GM04504 (cell line): ENCODE data around the gene SAMD11.

Experiments used
- DNase-seq: peaks from one replicate; pipeline ENCODE4 v3.0.0-alpha.2; 2012; ENCODE audit warnings: low read depth

The SAMD11 gene

DNA sequence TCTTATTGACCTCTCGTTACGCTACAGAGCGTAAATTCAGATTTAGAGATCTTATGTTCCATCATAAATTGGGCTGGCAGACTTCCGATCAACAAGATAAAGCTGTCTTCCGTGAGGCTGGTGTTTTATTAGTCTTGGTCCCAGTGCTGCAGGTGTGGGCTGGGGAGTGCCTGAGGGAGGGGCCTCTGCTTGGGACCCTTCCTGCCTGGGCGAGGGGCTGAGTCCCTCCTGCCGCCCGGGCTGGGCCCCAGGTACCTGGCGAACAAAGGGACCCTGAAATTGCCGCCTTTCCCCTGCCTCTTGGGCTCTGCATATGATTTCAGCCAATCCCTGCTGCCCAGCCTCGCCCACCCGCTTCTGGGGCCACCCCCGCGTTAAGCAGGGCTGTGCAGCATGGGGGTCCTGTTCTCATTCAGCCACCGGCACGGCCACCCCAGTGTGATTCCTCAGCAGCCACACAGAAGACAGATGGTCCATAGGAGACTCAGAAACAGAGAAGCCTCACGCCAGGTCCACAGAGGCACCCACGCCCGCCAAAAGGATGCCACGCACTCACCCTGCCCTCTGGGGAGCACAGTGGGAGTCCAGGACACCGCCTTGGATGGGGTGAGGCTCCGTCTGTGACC lies 6.1 kb upstream of the SAMD11 start:
- DNase-seq: no peak

DNA sequence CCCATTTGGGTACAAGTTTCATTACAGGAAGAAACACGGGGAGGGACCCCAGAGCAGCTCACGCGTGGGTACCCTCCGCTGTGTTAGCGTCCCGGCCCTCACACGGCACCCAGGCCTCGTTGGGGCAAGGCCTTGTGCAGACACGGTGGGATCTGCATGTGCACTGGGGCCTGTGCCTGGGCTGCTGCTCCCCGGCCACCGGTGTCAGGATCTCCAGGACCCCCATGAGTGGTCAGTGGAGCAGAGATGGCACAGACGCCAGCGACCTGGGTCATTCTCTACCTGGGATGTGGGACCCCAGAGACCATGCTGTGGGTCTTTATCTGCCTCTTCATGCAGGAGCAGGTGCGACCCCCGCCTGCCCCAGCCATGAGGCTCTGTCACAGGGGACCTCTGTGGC lies 5.4 kb upstream of the SAMD11 start:
- DNase-seq: no peak

DNA sequence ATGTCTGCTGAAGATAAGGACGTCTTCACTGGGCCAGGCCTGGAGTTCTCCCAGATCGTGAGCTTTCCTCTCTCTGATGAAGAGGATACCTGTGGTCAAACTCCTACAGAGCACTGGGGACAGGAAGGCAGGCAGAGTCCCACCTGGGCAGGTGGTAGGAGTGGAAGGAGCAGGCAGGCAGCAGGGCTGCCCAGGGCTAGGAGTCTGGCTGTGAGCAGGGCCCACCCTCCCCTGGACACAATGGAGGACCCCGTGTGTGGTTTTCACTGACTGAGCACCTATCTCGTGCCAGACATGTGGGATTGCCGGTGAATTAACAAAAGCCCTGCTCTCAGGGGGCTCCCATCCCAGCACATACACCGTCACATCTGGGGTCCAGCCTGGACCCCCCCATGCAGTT lies 4.9 kb upstream of the SAMD11 start:
- no peak for DNase-seq

DNA sequence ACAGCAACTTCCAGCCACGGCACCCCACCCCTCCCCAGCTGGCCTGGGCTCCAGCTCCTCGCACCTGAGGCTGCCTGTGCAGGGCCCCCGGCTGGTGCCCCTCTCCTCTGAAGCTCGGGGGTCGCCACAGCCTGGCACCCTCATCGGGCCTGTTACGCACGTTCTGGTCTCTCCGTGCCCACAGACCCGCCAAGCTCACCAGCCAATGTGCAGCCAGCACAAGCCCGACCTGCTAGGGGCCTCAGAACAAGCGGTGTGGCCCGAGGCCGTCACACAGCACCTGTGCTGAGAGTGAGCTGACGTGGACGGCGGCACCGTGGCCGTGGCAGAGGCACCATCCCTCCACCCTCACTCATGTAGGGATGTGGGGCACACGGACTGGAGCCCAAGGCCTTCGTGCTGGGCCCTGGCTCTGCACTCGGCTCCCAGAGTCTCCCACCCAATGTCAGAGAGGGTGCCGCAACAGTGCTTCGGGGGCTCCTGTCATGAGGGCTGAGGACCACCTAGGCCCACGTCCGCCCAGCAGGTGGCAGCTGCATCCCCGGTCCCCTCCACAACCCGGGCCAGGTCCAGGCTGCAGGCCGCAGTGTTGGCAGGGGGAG lies 4.4 kb upstream of the SAMD11 start:
- DNase-seq: no peak

DNA sequence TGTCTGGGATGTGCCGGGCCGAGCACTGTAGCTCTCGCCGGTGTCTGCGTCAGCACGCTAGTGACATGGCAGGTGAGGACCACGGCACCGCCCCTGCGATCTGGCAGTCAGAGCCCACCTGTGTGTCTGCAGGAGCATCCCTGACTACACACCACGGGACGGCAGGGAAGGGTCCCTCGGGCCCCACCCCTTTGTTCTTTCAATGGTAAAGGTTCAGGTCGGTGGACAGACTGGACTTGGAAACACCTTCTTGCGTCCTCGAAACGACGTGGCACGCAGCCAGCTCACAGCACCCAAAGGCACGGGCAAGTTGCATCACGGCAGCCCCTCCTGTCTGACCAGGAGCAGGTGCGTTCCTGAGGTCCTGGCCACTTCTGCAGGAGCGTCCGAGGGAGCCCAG lies 3.7 kb upstream of the SAMD11 start:
- DNase-seq: no peak

DNA sequence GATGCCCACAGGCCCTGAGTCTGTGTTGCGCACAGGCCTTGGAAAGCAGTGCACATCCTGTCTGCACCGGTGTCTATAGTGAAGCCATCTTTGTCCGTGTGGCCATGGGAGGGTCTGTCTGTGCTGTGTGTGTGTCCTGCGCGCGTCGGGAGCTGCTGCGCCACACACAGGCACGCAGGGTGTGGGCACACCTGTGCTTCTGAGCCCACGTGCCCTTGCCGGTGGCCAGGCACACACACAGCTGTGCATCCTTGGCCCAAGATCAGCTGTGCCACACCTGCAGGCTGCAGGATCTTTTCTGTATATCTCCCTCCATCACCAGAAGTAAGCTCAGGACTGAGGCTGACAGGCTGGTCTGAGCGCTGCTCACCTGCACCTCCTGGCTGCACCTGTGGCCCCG lies 3.2 kb upstream of the SAMD11 start:
- no peak for DNase-seq

DNA sequence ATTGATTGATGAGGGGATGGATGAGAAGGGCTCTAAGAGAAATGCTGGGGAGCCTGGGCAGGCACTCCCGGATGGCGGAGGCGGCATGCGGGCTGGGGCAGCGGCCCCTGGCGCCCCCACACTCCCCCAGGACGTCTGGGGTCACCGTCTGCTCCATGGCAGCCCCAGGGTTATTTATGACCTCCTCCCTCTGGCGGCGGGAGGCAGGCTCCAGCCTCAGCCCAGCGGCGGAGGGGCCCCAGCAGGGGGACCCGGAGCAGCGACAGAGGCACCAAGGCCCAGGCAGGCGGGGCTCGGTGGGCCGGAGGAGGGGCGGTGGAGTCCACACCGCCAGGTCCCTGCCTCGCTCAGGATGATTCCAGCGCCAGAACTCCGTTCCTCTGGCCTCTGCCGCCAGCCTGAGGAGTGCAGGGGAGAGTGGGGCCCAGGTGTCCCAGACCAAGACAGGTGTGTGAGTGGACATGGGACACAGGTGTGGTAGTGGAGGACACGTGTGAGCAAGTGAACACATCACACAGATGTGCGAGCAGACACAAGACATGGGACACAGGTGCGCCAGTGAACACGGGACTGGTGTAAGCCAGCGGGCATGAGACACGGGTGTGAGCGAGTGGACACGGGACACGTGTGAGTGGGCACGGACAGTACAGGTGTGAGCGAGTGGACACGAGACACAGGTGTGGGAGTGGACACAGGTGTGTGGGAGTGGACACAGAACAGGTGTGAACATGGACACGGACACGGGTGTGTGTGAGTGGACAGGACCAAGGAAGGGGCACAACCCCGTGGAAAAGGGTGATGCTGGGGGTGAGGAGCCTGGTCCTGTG lies 2.5 kb upstream of the SAMD11 start:
- DNase-seq: no peak

DNA sequence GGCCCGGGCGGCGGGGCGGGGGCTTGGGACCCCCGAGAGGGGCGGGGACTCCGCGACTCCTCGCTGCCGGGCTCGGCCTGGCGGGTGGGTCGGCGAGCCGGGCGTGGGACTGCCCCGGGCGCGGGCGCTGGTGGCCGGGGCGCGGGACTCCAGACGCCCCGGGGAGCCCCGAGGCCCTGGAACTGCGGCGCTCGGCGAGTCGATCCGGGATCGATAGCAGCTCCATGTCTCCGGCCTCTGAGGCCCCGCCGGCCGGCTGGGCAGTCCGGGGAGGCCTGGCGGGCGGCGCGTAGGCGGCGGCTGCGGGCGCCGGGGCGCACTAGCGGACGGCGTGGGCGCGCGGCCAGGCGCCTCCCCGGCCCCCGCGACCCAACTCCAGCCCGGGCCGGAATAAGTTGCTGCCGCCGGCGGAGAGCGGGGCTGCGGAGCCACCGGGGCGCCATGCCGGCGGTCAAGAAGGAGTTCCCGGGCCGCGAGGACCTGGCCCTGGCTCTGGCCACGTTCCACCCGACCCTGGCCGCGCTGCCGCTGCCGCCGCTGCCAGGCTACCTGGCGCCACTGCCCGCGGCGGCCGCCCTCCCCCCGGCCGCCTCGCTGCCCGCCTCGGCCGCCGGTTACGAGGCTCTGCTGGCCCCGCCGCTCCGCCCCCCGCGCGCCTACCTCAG lies 400 bp downstream of the SAMD11 start:
- no peak for DNase-seq

DNA sequence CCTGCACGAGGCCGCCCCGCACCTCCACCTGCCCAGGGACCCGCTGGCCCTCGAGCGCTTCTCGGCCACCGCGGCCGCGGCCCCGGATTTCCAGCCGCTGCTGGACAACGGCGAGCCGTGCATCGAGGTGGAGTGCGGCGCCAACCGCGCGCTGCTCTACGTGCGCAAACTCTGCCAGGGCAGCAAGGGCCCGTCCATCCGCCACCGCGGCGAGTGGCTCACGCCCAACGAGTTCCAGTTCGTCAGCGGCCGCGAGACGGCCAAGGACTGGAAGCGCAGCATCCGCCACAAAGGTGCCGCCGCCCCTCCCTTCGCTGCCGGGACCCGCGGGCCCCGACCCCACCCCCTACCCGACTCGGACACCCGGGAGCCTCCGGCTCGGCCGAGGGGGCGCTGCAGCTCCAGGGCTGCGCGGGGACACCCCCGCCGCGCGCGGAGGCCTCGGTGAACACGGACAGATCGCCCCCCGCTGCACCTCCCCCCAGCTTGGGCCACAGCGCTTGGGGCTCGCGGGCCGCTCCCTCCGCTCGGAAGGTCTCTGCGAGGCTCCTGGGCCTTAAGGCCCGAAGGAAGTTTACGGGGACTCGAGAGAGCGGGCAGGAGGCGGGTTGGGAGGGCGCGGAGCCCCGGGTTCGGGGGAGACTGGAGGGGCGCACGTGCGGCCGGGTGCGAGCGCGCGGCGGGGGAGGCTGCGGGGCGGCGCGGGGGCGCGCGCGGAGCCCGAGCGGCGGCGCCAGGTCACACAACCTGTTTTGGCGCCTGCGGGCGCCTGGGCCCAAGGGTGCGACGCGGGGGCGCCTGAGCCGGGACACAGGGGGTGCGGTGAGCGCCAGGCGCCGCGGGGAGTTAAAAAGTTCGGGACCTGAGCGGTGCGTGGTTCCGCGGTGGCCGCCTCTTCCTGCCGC lies 1.2 kb downstream of the SAMD11 start:
- DNase-seq: no peak

DNA sequence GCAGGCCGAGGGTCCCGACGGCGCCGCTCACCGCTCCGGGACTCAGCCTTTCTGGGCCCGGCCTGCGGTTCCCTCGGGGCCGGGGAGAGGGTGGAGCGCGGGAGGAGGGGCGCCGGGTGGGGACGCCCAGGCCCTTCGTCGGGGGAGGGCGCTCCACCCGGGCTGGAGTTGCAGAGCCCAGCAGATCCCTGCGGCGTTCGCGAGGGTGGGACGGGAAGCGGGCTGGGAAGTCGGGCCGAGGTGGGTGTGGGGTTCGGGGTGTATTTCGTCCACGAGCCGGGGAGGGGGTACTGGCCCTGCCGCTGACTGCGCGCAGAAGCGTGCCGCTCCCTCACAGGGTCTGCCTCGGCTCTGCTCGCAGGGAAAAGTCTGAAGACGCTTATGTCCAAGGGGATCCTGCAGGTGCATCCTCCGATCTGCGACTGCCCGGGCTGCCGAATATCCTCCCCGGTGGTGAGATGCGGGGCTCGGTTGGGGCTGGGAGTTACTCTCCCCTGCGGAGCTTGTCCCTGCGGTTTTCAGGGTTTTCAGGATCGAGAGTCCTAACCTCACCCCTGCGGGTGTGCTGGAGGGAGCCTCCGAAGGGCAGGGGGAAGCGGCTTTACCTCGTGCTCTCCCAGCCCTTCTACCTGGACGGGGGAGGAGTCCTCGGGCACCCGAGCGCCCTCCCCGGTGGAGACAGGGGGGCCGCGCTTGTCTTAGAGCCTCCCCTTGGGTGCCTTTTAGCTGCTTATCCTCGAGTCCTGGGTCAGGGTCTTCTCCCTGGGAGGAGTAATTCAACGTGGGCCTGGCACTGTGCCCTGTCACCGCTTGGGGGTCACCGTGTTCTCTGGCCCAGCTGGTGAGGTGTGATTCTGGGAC lies 2.1 kb downstream of the SAMD11 start:
- no peak for DNase-seq

DNA sequence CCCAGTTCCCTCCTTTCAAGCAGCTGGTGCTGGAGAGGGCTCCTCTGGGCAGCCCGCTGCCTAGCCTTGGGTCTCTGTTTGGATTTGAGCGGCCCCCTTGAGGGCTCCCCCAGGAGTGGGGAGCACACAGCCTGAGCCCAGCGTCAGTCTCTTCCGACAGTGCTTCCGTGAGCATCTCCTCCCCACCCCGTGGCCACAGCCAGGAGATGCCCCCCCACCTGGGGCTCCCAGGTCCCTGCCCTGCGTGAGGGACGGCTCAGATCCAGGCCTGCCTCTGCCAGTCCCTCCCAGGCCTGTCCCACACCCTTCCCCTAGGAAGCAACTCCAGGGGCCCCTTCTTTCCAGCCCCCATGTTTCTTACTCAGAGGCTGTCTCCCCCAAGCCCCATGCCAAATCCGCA lies 3.5 kb downstream of the SAMD11 start:
- no peak for DNase-seq

DNA sequence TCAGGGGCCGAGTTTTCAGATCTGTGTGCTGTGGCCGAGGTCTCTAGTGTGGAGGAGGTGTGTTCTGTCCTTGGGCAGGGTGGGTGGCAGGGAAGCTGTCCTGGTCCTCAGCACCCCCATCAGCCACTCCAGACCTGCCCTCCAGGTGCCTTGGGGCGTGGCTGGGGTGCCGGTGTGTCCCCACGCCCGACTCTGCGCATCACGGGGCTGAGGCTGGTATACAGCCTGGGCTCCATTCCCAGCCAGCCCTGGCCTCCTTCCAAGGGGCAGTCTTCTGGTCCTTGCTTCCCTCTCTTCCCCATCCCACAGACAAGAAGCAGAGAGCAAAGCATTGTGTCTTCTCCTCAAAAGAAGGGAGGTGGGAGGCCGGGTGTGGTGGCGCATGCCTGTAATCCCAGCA lies 4.0 kb downstream of the SAMD11 start:
- DNase-seq: no peak

DNA sequence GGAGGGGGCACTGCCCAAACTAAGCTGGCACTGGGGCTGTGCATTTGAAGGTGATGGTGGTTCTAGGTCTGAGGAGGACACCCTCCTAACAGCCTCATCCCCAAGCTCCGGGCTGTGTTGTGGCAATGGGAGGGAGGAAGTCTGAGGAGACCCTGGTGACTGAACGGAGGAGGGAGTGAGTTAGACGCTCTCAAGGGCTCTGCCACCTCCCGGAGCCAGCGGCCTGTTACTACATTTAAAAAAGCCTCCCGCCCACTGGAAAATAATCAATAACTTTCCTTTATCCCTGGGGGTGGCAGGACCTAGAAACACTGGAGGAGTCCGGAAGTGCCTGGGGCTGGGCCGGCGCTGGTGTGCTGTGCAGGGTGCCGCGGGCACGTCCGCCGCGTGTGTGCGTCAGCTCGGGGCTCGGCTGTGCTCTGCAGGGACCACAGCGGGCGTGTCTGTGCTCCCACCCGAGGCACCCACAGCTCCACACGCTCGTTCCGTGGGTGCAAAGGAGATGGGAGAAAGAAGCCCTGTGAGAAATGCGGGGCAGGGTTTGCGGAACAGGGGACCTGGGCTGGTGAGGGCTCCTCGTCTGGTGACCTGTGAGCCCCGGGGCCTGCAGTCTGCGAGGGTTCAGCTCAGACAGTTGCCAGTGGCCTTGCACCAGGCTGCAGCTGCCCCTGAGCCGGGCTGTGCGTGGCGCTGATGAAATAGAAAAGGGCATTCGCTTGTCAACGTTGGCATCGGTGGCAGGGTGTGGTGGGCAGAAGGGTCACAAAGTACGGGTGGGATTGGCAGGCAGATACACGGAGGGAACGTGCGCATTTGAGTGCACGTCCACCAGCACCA lies 5.3 kb downstream of the SAMD11 start:
- DNase-seq: no peak

DNA sequence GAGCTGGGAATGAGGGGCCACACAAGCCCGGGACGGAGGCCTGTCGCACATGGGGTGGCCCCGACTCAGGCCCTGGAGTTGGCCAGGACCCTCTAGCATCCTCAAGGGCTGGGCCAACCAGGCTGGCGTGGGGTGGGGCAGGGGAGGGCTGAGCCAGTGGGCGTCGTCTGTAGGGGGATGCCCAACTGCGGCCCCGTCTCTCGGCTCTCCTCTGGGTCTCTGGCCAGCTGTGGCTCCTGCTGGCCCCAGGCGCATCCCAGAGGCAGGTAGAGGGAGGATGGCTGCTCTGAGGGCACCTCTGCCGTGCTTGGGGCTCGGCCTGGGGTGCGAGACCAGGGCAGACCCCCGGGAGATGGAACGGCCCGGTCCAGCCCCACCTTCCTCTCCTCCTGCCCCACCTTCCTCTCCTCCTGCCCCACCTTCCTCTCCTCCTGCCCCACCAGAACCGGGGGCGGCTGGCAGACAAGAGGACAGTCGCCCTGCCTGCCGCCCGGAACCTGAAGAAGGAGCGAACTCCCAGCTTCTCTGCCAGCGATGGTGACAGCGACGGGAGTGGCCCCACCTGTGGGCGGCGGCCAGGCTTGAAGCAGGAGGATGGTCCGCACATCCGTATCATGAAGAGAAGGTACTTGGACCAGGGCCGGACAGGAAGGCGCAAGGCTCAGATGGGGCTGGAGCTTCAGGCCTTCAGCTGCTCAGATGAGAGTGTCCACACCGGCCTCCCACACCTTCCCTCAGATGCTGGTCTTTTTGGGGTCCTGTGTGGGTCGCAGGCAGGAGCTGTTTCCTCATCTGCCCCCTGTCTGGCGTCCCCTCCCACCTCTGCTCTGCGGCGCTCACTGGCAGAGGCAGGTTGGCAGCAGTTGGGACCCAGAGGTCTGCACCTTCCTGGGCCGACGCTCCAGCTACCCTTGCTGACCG lies 6.2 kb downstream of the SAMD11 start:
- no peak for DNase-seq

DNA sequence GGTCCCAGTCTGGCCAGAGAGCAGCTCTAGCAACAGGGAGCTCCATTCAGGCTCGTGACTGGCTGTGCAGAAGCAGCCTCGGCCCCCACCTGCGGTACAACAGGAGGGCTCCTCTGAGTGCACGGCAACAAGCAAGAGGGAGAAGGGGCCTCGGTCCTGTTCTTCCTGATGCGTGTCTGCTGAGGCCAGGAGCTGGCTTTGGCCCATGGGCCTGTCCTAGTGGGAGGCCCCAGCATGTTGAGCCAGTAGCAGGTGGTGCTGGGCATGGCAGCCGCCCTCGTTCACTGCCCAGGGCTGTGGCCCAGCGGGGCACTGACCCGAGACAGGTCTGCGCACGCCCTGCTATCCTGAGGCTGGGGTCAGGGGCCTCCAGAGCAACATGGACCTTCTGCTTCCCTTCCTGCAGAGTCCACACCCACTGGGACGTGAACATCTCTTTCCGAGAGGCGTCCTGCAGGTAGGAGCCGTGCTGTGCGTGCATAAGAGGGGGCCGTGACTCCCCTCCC lies 7.0 kb downstream of the SAMD11 start:
- DNase-seq: no peak

DNA sequence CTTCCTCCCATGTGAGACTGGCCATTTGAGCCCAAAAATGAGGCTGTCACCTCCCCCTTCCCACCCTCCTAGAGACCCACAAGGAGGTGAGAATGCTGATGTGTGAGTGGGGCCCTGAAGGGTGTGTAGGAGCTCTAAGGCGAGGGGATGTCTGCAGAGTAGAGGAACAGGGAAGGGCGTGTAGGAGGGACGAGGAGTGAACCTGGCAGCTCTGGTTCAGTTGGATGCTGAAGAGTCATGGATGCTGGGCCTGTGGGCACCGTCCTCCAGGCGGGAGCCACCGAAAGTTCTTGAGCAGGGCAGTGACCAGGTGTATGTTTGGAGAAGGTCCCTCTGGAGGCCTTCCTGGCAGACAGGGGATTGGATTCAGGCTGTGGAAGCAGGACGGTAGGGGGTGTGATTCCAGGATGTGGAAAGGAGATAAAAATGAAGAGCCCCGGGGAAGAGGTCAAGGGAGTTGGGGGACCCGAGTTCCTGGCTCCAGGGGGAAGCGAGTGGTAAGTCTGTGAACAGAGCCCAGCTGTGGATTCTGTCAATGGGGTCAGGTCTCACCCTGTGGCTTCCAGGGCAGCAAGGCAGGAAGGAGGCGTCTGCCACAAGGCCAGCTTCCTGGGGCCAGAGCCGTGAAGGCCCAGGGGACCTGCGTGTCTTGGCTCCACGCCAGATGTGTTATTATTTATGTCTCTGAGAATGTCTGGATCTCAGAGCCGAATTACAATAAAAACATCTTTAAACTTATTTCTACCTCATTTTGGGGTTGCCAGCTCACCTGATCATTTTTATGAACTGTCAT lies 7.9 kb downstream of the SAMD11 start:
- DNase-seq: no peak

DNA sequence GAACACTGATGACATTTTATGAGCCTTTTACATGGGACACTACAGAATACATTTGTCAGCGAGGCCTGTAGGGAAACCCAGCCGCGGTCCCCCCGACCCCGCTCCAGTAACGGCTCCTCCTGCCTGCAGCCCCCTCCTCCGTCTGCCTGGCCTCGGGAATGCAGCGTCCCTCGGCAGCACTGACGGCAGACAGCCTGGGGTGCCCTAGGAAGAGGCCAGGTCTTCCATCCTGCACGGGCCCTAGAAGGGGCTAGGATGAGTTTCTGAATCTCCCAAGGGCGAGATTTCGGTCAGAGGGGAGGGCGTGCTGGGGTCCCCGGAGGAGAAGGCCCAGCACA lies 8.4 kb downstream of the SAMD11 start:
- no peak for DNase-seq
